HEK293 (cell line): ENCODE data around the gene TRAP1.

ENCODE experiments used
- CTCF ChIA-PET: fragments of 350-600 bp; formaldehyde crosslinking; extraction: SDS; loops from one replicate; lab custom pipeline; 2021; ENCODE audit warnings: antibody characterized with exemption; lab: Yijun Ruan, JAX
- POLR2A ChIA-PET: fragments of 300-600 bp; formaldehyde crosslinking; extraction: SDS; loops from one replicate; lab custom pipeline; 2020; ENCODE audit warnings: antibody characterized with exemption, inconsistent platforms; lab: Yijun Ruan, JAX
- H3K27ac ChIP-seq: fragments of 200-500 bp; sonication (Bioruptor generic); 2 replicates; pipeline ENCODE4 v1.5.1; 2014; ENCODE audit warnings: low read depth, low read length, control low read depth, inconsistent platforms; ENCODE audit errors: extremely low read depth
- H3K36me3 ChIP-seq, 2 experiments: fragments of 200-500 bp in 1 of 2; sonication (Bioruptor generic) in 1 of 2; 1 replicate in 1 of 2; 2 replicates in 1 of 2; pipeline ENCODE4 v1.5.1; 2014 to 2017; ENCODE audit warnings: inconsistent platforms in 2 of 2, low read length in 2 of 2; ENCODE audit not compliant: control insufficient read depth in 2 of 2, insufficient read depth in 1 of 2
- H3K4me1 ChIP-seq: fragments of 200-500 bp; sonication (Bioruptor generic); 2 replicates; pipeline ENCODE4 v1.5.1; 2014; ENCODE audit warnings: mild to moderate bottlenecking, low read length, inconsistent platforms; ENCODE audit not compliant: control insufficient read depth, insufficient read depth
- H3K4me3 ChIP-seq: 2 replicates; pipeline ENCODE4 v1.5.1; 2011; ENCODE audit warnings: low read depth, mild to moderate bottlenecking, control low read depth, low read length, moderate library complexity
- H3K9me3 ChIP-seq: fragments of 200-500 bp; sonication (Bioruptor generic); 2 replicates; pipeline ENCODE4 v1.5.1; 2014; ENCODE audit warnings: low read depth, low read length, inconsistent platforms; ENCODE audit not compliant: control insufficient read depth, insufficient read depth
- KLF8 ChIP-seq: fragments of 450-650 bp; formaldehyde crosslinking; IDR thresholded peaks from 2 replicates; pipeline ENCODE4 v1.5.1; 2016; ENCODE audit warnings: missing biosample characterization, missing genetic modification characterization
- KLF9 ChIP-seq: fragments of 450-650 bp; formaldehyde crosslinking; IDR thresholded peaks from 2 replicates; pipeline ENCODE4 v1.5.1; 2016; ENCODE audit warnings: missing biosample characterization, missing genetic modification characterization, low read depth
- PRDM10 ChIP-seq: fragments of 450-650 bp; formaldehyde crosslinking; IDR thresholded peaks from 2 replicates; pipeline ENCODE4 v1.5.1; 2016; ENCODE audit warnings: missing biosample characterization, missing genetic modification characterization
- RBAK ChIP-seq: fragments of 450-650 bp; formaldehyde crosslinking; IDR thresholded peaks from 2 replicates; pipeline ENCODE4 v1.5.1; 2016; ENCODE audit warnings: missing biosample characterization, missing genetic modification characterization
- SCRT1 ChIP-seq: fragments of 450-650 bp; formaldehyde crosslinking; IDR thresholded peaks from 2 replicates; pipeline ENCODE4 v1.5.1; 2016; ENCODE audit warnings: missing biosample characterization, missing genetic modification characterization, borderline replicate concordance
- ZFP3 ChIP-seq: fragments of 450-650 bp; formaldehyde crosslinking; IDR thresholded peaks from 2 replicates; pipeline ENCODE4 v1.5.1; 2016; ENCODE audit warnings: low read depth, missing biosample characterization, missing genetic modification characterization
- ZNF10 ChIP-seq: fragments of 450-650 bp; formaldehyde crosslinking; IDR thresholded peaks from 2 replicates; pipeline ENCODE4 v1.5.1; 2017; ENCODE audit warnings: missing biosample characterization, missing genetic modification characterization
- ZNF146 ChIP-seq: fragments of 450-650 bp; formaldehyde crosslinking; IDR thresholded peaks from 2 replicates; pipeline ENCODE4 v1.5.1; 2016; ENCODE audit warnings: missing biosample characterization, missing genetic modification characterization
- ZNF2 ChIP-seq: fragments of 450-650 bp; formaldehyde crosslinking; IDR thresholded peaks from 2 replicates; pipeline ENCODE4 v1.5.1; 2016; ENCODE audit warnings: missing biosample characterization, missing genetic modification characterization
- ZNF302 ChIP-seq: fragments of 450-650 bp; formaldehyde crosslinking; IDR thresholded peaks from 2 replicates; pipeline ENCODE4 v1.5.1; 2016; ENCODE audit warnings: missing biosample characterization, missing genetic modification characterization, low read depth
- ZNF513 ChIP-seq: fragments of 450-650 bp; IDR thresholded peaks from 2 replicates; pipeline ENCODE4 v1.5.1; 2018; ENCODE audit warnings: missing biosample characterization, missing genetic modification characterization
- ZNF561 ChIP-seq: fragments of 450-650 bp; IDR thresholded peaks from 2 replicates; pipeline ENCODE4 v1.5.1; 2018; ENCODE audit warnings: missing biosample characterization, missing genetic modification characterization, borderline replicate concordance
- ZNF580 ChIP-seq: fragments of 450-650 bp; formaldehyde crosslinking; IDR thresholded peaks from 2 replicates; pipeline ENCODE4 v1.5.1; 2016; ENCODE audit warnings: missing biosample characterization, missing genetic modification characterization
- ZNF639 ChIP-seq: fragments of 450-650 bp; formaldehyde crosslinking; IDR thresholded peaks from 2 replicates; pipeline ENCODE4 v1.5.1; 2016; ENCODE audit warnings: missing biosample characterization, missing genetic modification characterization
- ZNF704 ChIP-seq: fragments of 450-650 bp; formaldehyde crosslinking; IDR thresholded peaks from 2 replicates; pipeline ENCODE4 v1.5.1; 2016; ENCODE audit warnings: missing biosample characterization, missing genetic modification characterization
- ZSCAN23 ChIP-seq: fragments of 450-650 bp; formaldehyde crosslinking; IDR thresholded peaks from 2 replicates; pipeline ENCODE4 v1.5.1; 2016; ENCODE audit warnings: missing biosample characterization, missing genetic modification characterization
- ZSCAN4 ChIP-seq: fragments of 450-650 bp; formaldehyde crosslinking; IDR thresholded peaks from 2 replicates; pipeline ENCODE4 v1.5.1; 2017; ENCODE audit warnings: missing biosample characterization, missing genetic modification characterization

Gene TRAP1

GRCh38 chr16:3687021-3687420 lies 30.3 kb downstream of the TRAP1 start:
- ChIA-PET POLR2A (no interaction called here), CTCF (interaction anchor here (0.6 kb wide), 1 partner anchor 548 kb away, joined by 3 read pairs; no protein-coding TSS in a partner anchor)
- no peaks in the 10 kb centered on the region for H3K4me1 ChIP-seq
- TF ChIP-seq ZNF704 (tag by site-specific recombination) (no peak), ZSCAN4 (tag by site-specific recombination) (no peak), PRDM10 (no peak), ZNF561 (no peak), KLF8 (no peak), SCRT1 (no peak), ZSCAN23 (no peak), ZNF639 (tag by site-specific recombination) (no peak), ZNF10 (tag by site-specific recombination) (no peak), ZNF580 (tag by site-specific recombination) (no peak), ZNF146 (tag by site-specific recombination) (no peak)
- H3K27ac ChIP-seq, result no peak overlapping the region
- H3K4me3 ChIP-seq, result no peak overlapping the region
- H3K36me3 ChIP-seq, result peaks cover 46 to 76% of the 10 kb centered on the region in 2 experiments; a peak in 2 of 3 replicates
- no peaks in the 10 kb centered on the region for H3K9me3 ChIP-seq

- POLR2A ChIA-PET, result no interaction called here
- Histone ChIP-seq H3K9me3 (no peaks in the 10 kb centered on the region), H3K4me3 (no peak overlapping the region), H3K4me1 (no peaks in the 10 kb centered on the region), H3K27ac (no peak overlapping the region), H3K36me3 (peaks cover 37 to 91% of the 10 kb centered on the region in 2 experiments; a peak in 2 of 3 replicates)
- TF ChIP-seq KLF9 (tag by site-specific recombination) (no peak), ZNF2 (tag by site-specific recombination) (no peak), ZFP3 (no peak), RBAK (tag by site-specific recombination) (no peak), ZNF513 (tag by site-specific recombination) (no peak), ZNF302 (tag by site-specific recombination) (no peak)
- CTCF ChIA-PET, result interaction anchor here (0.6 to 1.5 kb wide), 4 partner anchors 9 to 22 kb away, joined by 3 to 11 read pairs (median 4); no protein-coding TSS in a partner anchor
These were observed 36.1 kb downstream of the TRAP1 start for GRCh38 chr16:3681206-3681605.
